HG03060 (cell line): ENCODE measurements around the gene IGFLR1.
"Not testable (repeated sequence)": the region's sequence is repeated elsewhere in the genome, so short reads cannot be mapped to it uniquely, and the experiment has no call there.

Experiments
- ATAC-seq: cut with Tn5 transposase; IDR thresholded peaks from one replicate; pipeline ENCODE4 v1.9.1; 2021; ENCODE audit warnings: low read depth, moderate number of reproducible peaks; ENCODE audit not compliant: unreplicated experiment

IGFLR1 gene

GRCh38 chr19:35713904-35714495, 28.3 kb downstream of the IGFLR1 start:
- ATAC-seq = no peak

- ATAC-seq = no peak
Measured at GRCh38 chr19:35713506-35713850, 28.8 kb downstream of the IGFLR1 start.

GRCh38 chr19:35712567-35713505, 29.4 kb downstream of the IGFLR1 start:
- no peak for ATAC-seq

- ATAC-seq = no peak
Measured at GRCh38 chr19:35710784-35711723, 31.2 kb downstream of the IGFLR1 start.

- ATAC-seq = no peak
Measured at GRCh38 chr19:35708391-35708790, 33.9 kb downstream of the IGFLR1 start.

- no peak for ATAC-seq
Measured at GRCh38 chr19:35704218-35704617, 38.0 kb downstream of the IGFLR1 start, which contains the start of gene ZBTB32. ZBTB32 (plus strand) TSS chr19:35704558; CDS start chr19:35714627, 10,069 bp downstream.

- ATAC-seq = no peak
Measured at GRCh38 chr19:35703343-35703742, 38.9 kb downstream of the IGFLR1 start.

- peak; percentile 87 for ATAC-seq
Measured at GRCh38 chr19:35702223-35703012, 39.8 kb downstream of the IGFLR1 start.

- no peak for ATAC-seq
Measured at GRCh38 chr19:35696835-35697234, 45.4 kb downstream of the IGFLR1 start.

- ATAC-seq = no peak
Measured at GRCh38 chr19:35695895-35696422, 46.3 kb downstream of the IGFLR1 start.

- ATAC-seq = no peak
Measured at GRCh38 chr19:35693835-35694599, 48.2 kb downstream of the IGFLR1 start.

GRCh38 chr19:35693422-35693821, 48.8 kb downstream of the IGFLR1 start:
- no peak for ATAC-seq

GRCh38 chr19:35692010-35692409, 50.2 kb downstream of the IGFLR1 start:
- no peak for ATAC-seq

GRCh38 chr19:35691106-35691505, 51.1 kb downstream of the IGFLR1 start:
- not testable (repeated sequence) for ATAC-seq

GRCh38 chr19:35689836-35690235, 52.4 kb downstream of the IGFLR1 start:
- ATAC-seq = no peak
